ENCODE measurements around the gene CHST11.

The CHST11 gene

DNA sequence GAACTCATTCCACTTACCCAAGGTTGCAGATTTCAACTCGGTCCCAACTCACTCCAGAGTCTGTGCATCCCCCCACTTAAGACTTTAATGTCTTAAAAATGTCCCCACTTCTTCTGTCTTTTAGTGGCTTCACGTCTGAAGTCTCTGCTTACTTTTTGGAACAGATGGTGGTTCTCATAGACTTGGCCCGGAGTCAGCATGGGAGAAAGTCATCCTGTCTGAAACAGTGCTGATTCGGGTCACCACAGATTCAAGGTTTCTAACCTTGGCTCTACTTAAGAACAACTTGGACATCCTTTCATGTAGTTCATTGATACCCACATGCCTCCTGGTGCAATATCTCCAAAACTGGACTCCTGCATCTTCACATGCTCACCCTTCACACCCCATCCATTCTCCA is 26.0 kb downstream of the CHST11 start:
- DNase-seq (ENCODE audit: low spot score), result no peak

DNA sequence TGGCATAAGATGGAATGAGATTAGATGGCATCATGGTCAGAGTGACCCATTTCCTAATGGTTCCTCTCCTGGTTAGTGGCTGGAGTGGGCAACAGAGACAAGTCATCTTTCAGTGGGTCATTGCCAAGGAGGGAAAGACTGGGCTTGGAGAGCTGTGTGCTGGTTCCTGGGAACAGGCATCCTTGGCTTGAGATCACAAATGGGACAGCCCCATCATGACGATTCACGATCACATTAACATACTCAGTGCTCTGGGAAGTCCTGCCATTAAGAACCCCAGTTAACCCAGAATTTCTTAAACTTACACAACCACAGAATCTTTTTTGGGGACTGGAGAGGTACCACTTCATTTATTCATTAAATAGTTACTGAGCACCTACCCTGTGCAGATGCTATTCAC is 27.3 kb downstream of the CHST11 start:
- no peak for DNase-seq (ENCODE audit: low spot score)

DNA sequence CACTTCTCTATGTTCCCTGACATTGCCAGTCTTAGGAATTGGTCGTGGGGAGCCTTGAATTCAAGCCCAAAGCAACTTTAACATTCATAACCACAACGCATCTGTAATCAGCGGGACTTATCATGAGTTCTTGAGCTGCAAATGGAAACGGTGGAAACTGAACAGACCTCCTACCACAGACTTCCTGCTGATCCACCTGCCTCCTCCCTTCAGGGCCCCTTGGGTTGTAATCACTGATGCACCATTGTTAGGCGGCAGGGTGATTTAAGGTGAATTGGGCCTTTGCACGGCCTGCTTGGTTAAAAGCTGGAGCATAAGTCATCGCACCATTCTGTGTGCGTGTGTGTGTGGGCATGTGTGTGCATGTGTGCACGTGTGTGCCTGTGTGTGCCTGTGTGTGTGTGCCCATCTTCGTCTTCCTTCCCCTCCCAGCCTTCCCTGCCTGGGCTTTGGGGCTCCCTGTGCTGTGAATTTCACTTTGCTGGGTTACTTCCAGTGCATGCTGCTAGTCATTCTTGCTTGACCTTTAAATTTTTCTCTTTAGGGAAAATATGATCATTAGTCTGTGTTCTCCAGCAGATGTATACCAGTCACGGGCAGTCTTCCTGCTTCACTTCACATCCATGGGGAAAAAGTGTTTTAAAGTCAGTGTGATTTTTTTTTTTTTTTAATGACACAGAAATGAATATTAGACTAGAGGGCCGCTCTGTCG is 29.1 kb downstream of the CHST11 start:
- no peak for DNase-seq (ENCODE audit: low spot score)

DNA sequence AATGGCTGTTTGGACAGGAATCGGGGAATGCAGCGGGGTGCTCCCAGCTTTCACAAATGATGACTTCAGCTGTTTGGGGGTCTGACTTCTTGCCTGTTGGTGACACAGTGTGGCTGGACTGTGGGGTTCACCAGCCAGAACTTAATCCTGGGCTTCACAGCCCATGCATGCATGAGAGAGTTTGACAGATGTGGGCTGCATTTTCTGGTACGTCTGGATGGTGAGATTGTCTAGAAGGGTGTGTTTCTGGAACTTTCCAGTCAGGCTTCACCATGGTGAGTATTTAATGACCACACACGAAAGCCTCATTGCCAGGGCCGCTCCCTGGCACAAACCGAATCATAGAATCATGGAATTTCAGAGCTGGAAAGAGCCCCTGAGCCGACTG is 29.6 kb downstream of the CHST11 start:
- DNase-seq (ENCODE audit: low spot score), result no peak

DNA sequence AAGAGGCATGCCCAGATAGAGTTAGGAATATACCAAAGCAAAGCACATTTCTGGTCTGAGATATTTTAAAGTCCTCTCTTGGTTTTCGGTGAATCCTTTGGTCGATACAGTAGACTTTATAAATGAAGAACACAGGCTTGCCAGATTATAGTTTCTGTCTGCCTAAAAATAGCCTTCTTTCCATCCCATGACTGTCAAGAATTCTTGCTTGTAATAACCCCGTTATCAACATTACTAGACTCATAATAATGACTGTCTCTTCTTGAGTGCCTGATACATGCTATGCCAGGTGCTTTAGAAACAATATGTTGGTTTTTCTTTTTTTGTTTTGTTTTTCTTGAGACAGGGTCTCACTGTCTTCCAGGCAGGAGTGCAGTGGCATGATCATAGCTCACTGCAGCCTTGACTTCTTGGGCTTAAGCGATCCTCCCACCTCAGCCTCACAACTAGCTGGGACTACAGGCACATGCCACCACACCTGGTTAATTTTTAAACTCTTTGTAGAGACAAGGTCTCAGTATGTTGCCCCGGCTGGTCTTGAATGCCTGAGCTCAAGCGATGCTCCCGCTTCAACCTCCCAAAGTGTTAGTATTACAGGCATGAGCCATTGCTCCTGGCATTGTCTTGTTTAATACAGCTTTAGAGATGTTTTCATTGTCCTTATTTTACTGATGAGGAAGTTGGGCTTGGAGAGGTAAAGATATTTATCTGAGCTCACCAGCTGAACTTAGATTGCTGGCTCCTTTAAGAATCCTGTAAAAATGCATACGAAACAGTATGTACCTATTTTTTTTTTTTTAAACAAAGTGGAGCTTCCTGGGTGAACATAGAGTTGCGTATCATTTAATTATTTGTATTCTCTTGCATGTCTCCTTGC is 30.4 kb downstream of the CHST11 start:
- no peak for DNase-seq (ENCODE audit: low spot score)

DNA sequence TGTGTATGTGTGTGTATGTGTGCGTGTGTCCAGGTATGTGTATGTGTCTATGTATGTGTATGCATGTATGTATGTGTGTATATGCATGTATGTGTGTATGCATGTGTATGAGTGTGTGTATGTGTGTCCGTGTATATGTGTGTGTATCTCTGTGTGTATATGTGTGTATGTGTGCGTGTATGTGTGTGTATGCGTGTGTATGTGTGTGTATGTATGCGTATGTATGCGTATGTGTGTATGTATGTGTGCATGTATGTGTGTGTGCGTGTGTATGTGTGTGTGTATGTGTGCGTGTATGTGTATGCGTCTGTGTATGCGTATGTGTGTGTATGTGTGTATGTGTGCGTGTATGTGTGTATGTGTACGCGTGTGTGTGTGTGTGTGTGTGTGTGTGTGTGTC is 31.6 kb downstream of the CHST11 start:
- DNase-seq (ENCODE audit: low spot score), result no peak

DNA sequence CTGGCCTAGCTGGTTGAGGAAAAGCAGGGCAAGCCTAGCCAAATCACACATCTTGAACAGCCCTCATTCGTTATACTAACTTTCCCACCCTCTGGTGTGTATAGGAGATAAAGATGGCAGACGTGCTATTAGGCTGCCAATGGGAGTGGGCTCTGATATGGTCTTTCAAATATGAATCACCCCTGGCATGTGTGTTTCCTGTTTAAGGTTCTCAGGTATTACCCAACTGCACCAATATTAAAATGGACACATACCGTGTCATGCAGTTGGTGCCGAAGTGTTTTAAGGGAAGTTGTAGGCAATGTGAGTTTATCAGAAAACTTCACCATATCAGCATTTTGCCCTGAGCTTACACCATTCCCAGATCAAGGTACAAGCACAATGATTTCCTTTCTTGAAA is 33.4 kb downstream of the CHST11 start:
- no peak for DNase-seq (ENCODE audit: low spot score)

DNA sequence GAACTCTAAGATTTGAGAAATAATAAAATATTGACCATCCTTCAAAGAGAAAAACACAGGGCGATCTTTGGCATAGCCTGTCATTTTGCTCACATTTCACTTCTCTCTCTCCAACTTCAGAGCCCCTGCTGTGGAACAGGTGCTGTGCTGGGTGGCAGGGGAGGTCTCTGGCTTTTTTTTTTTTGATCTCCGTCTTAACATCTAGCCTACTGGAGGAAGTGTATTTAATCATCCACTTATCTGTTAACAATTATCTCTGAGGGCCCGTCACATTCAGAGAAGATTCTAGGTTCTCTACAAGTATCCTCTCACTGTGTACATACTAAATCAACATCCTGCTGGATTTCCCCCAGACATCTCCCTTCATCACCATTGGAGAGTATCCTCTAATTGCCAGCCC is 34.1 kb downstream of the CHST11 start:
- DNase-seq (ENCODE audit: low spot score), result no peak

DNA sequence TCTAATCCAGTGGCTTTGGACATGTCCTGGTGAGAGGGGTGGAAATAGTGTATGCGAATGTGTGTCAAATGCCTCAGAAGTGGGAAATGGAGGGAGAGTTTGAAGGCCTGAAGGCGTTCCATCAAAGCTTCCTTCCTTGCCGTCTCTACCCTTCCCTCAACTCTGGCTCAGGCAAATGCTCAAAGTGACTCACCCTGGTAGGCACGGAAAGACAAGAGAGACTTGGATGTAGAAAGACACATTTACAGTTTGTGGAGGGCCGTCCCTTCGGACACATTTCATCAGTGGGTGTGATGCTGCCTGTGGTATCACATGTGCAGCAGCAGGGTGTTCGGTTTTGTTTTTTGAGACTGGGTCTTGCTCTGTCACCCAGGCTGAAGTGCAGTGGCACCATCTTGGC is 36.7 kb downstream of the CHST11 start:
- no peak for DNase-seq (ENCODE audit: low spot score)

DNA sequence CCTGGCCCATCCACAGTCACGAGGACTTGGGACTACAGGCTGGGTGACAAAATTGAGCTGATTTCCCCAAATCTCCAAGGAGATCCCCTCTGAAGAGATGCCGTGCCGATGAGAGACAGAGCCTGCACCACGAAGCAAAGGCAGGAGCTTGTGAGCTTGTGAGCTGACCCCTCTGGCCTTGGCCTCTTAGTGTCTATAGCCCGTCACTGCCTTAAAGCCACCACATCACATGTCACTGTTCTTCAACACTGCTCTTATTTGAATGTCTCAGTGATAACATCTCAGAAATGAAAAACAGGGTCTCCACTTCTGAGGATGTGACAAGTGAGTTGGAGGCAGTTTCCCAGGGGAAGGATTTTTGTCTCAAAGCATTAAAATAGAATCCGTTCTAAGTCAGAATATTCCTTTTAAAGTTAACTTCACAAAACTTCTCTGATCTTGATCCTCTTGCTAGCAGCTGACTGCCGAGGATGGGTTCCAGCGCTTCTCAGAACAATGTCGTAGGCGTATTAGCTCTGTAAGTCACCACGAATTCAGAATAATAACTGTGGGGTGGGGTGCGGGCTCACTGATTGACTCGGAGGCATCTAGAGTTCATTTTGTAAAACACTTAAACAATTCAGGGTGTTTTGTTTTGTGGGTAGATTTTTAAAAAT is 37.5 kb downstream of the CHST11 start:
- DNase-seq (ENCODE audit: low spot score), result no peak

DNA sequence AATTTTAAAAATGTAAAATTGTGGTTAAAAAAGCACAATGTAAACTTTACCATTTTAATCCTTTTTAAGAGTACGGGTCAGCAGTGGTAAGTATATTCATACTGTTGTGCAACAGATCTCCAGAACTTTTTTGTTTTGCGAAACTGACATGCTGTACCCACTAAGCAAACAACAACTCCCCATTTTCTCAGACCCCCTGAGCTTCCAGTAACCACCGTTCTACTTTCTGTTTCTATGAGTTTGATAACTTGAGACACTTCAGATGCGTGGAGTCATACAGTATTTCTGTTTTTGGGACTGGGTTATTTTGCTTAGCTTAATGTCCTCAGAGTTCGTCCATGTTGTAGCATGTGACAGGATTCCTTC is 38.0 kb downstream of the CHST11 start:
- no peak for DNase-seq (ENCODE audit: low spot score)

DNA sequence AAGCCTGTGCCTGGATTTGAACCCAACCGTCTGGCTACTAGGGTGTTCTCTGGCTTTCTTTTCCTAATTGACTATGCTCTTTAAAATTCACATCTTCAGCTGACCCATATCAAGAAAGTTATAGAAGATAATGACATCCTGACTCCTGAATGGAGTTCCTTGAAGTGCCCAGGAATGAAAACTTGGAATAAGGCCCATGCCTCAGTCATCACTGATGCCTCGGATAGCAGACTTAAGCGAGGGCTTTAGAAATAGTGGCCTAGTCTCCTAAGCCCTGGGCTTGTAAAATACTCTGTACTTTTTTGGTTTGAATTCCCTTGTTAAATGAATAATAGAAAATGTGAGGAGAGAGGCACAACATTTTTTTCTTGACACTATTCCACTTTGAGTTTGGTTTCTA is 39.0 kb downstream of the CHST11 start:
- no peak for DNase-seq (ENCODE audit: low spot score)

DNA sequence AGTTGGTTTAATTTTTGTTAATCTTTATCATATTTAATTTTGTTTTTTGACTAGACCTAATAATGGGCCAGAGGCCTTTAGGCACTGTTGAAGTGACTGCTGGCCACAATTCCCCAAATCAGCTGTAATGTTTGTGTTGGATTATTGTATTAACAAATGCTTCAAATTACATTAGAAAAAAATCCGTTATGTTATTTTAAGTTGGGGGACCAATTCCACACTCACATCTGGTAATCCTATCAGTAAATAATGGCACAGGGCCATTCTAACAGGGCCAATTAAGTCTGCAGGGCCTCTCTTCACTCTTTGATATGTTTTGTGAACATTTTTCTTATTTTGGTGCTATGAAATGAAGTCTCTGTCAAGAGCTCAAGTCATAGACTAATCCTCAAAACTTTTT is 39.6 kb downstream of the CHST11 start:
- DNase-seq (ENCODE audit: low spot score), result no peak

DNA sequence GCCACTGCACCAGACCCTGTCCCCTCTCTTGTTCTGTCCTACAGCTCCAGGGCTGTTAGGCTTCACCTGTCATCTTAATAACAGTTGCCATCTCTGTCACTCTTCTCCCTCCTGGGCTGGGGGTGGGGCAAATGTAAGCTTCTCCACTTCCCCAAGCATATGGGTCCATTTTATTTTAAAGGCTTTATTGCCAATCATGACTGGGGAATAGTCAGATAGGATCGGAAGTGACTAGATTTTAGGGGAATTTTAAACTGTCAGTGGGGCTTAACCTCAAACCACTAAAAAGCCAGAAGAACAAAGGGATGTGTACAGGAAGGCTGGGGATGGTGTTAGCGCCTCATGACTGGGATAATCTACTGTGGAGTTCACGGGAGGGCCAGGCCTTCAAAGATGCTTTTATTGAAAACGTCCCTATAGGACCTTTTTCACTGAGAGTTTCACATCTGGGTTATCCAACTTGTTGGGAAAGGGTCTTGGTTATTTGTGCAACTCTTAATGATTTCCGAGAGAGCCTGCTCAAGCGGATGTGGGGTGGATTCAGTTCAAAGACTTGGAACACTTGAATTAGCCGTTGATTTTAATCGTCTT is 41.6 kb downstream of the CHST11 start:
- no peak for DNase-seq (ENCODE audit: low spot score)

DNA sequence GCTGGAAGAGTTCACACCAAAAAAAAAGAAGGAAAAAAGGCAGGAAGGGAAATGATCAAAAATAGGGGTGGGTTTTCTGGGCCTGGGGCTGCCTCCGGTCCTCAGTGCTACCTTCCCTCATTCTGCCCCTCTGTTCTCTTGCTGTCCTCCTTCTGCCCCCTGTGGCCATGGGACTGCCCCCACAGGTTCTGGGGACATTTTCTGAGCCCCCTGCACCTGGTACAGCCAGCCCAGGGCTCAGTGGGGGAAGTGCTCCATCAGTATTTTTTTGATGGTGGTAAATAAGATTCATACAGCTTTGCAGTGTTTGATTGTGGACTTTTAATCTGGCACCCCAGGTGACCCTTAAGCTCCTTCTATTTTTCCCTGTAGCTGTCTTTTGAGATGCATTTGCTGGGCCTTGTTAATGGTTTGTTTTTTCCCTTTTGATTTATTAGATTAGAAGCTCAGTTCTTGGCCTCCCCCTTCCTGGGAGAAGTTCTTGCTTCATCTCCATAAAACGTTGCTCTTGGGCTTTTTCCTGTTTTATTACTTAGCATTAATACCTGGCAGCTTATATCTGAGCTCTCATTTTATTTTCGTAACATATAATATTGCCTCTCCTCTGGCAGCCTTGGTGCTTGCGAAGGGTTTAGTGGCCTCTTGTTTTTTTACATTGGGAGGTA is 43.1 kb downstream of the CHST11 start:
- DNase-seq (ENCODE audit: low spot score), result no peak

DNA sequence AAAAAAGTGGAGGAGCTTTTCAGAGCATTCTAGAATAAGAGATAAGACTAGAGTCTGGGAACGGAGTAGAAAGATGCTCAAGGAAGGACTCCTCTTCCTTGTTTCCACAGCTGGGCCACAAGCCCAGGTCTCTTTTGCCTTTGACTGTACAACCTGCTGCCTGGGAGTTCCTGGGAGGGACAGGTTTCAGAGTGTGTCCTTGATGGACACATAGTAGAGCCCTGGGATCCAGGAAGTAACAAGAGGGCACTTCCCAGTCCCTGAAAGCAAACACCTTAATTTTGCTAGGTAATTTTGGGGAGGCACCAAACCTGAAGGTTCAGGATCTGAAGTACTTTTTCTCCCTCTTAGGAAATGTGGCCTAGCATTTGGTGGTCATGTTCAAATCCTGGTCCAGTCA is 44.4 kb downstream of the CHST11 start:
- no peak for DNase-seq (ENCODE audit: low spot score)

DNA sequence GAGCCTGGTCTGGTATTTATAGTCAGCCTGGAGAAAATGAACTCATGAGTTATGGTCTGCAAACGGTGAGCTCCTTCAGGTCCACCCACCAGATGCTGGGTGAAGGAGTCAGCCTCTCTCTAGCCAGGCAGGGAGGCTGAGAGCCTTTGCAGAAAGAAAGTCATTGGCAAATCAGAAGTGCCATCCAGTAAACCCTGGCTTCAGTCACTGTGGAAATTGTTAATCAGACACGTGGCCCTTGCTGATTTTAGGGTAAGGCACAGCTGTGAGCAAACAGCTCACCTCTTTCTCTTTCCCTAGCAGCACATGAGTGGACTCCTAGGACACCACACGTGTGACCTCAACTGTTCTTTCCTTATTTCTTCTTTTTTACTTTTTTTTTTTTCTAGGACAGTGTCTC is 44.9 kb downstream of the CHST11 start:
- no peak for DNase-seq (ENCODE audit: low spot score)

DNA sequence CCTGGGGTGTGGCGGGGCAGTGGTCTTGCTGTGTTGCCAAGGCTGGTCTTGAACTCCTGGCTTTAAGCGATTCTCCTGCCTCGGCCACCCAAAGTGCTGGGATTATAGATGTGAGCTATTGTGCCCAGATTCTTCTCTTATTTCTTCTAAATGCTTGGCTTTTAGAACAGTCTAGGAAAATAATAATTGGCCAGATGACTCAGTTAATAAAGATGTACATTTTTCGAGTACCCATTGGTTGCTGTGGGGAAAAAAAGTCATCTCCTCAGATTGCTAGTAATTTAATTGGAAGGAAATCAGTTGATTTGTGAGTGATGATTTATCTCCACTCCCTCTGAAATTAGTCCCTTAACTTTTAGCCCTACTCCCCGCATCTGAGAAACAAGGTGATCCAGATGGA is 45.5 kb downstream of the CHST11 start:
- DNase-seq (ENCODE audit: low spot score), result no peak

DNA sequence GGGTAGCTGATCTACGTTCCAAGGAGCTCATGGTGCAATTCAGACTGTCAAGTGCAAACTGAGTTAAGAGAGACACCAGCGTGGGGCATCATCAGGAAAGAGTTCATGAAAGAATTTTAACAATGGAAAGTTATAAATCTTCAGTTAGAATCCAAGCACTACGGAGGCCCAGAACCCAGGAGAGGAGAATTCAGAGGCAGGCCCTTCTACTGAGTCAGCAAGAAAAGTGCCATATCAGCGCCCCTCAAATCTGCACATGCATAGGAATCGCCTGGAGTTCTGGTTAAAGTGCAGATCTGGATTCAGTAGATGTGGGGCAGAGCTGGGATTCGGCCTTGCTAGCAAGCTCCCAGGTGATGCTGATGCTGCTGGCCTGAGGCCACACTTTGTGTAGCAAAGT is 45.9 kb downstream of the CHST11 start:
- no peak for DNase-seq (ENCODE audit: low spot score)

DNA sequence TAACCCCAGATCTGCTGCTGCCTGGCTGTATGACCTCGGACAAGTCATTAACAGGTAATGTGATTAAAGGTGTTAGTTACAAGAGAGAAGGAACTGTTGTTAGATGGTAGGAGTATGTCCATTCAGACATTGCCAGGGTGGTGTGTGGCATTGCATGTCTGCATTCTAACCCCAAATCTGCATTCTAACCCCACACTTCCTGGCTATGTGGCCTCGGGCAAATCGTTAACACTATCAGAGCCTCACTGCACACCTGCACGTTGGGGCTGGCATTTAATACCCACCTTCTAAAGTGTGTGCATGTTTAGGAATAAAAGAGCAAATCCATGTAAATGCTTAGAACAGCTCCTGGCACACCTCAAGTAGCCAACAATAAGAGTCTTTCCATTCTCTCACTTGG is 46.4 kb downstream of the CHST11 start:
- DNase-seq (ENCODE audit: low spot score), result no peak

DNA sequence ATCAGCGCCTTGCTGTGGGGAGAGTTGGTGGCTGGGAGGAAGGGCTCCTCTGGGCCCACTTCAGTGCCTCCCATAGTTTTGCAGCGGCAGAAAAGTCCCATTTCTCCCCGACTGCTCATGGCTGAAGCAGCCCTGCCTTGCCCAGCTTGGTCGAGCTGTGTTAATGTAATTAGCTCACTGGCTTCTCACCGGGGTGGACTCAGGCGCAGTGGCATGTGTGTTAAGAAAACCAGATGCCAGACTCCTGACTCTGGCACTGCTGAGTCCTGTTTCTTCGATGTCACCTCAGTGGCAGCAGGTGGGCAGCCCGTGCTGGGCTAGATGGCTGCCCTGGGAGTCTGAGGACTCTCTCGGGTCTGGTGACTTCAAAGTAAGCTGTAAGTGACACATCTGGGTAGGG is 47.4 kb downstream of the CHST11 start:
- DNase-seq (ENCODE audit: low spot score), result no peak

DNA sequence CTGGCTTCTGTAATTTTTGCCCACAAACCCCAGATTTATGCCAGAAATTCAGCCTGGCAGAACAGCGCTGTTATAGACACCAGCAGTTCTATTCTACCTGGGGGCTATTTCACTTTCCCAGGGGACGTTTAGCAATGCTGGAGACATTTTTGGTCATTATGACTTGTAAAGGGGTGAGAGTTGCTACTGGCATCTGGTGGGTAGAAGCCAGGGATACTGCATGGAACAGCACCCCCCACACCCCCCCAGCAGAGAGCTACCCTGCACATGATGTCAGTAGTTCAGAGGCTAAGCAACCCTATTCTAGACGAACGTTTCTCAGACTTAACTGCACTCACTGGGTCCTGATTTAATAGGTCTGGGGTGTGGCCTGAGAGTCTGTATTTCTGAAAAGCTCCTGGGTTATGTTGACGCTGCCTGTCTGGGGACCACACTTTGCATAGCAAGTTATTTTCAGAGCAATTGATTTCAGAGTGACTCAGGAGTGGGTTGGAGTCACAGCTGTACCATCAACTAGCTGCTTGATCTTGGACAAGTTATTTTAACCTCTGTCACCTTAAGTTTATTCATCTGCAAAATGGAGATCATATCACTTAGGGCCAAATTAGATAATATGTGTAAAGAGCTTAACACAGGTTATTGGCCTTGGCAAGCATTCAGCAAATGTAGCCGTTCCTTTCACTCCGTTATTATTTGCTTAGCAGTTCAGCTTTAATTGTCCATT is 48.5 kb downstream of the CHST11 start:
- no peak for DNase-seq (ENCODE audit: low spot score)
